NT2/D1 (cell line): Measurements from ENCODE around the gene GOLPH3.
"Not testable (repeated sequence)": the region's sequence is repeated elsewhere in the genome, so short reads cannot be mapped to it uniquely, and the experiment has no call there.

ENCODE experiments used
- SUZ12 ChIP-seq: IDR thresholded peaks from 2 replicates; pipeline ENCODE4 v1.6.1; 2011; ENCODE audit not compliant: insufficient read length, insufficient read depth; ENCODE audit errors: extremely low read depth
- ZNF274 ChIP-seq: IDR thresholded peaks from 2 replicates; pipeline ENCODE4 v1.6.1; 2011; ENCODE audit warnings: mild to moderate bottlenecking, low read depth, low read length

GRCh38 chr5:32078855-32079254, 95.3 kb downstream of the GOLPH3 start:
- TF ChIP-seq SUZ12, ZNF274: not testable (repeated sequence)
